ENCODE results near the gene MAPK12. TPM values are rescaled to one million over a fixed set of nuclear protein-coding genes. Genes with fewer than 3 reads are reported as not detected.

MAPK12 gene
- total RNA-seq, 1 donor from 2014 or later = 11.4 TPM

GRCh38 chr22:50267591-50268390 is 6.3 kb upstream of the MAPK12 start:
- DNase-seq = peak; percentile 43

GRCh38 chr22:50266994-50267393 is 5.5 kb upstream of the MAPK12 start:
- no peak for DNase-seq

- no peak for DNase-seq
Observed at GRCh38 chr22:50264946-50265669, 3.6 kb upstream of the MAPK12 start.

- DNase-seq = peak; percentile 51
Observed at GRCh38 chr22:50264104-50264745, 2.7 kb upstream of the MAPK12 start.

GRCh38 chr22:50262973-50263617 is 1.6 kb upstream of the MAPK12 start:
- DNase-seq = no peak

GRCh38 chr22:50262460-50262911 is 1.0 kb upstream of the MAPK12 start:
- no peak for DNase-seq

- peak; percentile 63 for DNase-seq
Observed at GRCh38 chr22:50260801-50261614, 475 bp downstream of the MAPK12 start.

GRCh38 chr22:50260434-50260800 is 1.1 kb downstream of the MAPK12 start:
- no peak for DNase-seq

GRCh38 chr22:50259302-50259701 is 2.2 kb downstream of the MAPK12 start:
- no peak for DNase-seq

GRCh38 chr22:50258361-50259292 is 2.9 kb downstream of the MAPK12 start:
- DNase-seq = no peak

GRCh38 chr22:50257451-50258360 is 3.8 kb downstream of the MAPK12 start:
- no peak for DNase-seq

GRCh38 chr22:50257041-50257440 is 4.4 kb downstream of the MAPK12 start:
- no peak for DNase-seq

GRCh38 chr22:50256258-50256862 is 5.1 kb downstream of the MAPK12 start:
- no peak for DNase-seq

GRCh38 chr22:50255607-50256006 is 5.9 kb downstream of the MAPK12 start:
- DNase-seq = no peak

- DNase-seq = no peak
Observed at GRCh38 chr22:50255099-50255498, 6.4 kb downstream of the MAPK12 start.

- DNase-seq = no peak
Observed at GRCh38 chr22:50253941-50254340, 7.5 kb downstream of the MAPK12 start.

- DNase-seq = no peak
Observed at GRCh38 chr22:50253046-50253915, 8.2 kb downstream of the MAPK12 start.

Measured in occipital lobe (tissue), 2 donors.